22Rv1 (cell line): ENCODE results near the gene PTPRG.

ENCODE experiments used
- ZFX ChIP-seq: fragments of 450-650 bp; IDR thresholded peaks from 2 replicates; pipeline ENCODE4 v1.6.1; 2017; ENCODE audit warnings: antibody characterized with exemption, borderline replicate concordance
- TF ChIP-seq, protein P1 (sequence below): fragments of 450-650 bp; IDR thresholded peaks from 2 replicates; pipeline ENCODE4 v1.5.1; 2017; ENCODE audit warnings: mild to moderate bottlenecking

DNA sequence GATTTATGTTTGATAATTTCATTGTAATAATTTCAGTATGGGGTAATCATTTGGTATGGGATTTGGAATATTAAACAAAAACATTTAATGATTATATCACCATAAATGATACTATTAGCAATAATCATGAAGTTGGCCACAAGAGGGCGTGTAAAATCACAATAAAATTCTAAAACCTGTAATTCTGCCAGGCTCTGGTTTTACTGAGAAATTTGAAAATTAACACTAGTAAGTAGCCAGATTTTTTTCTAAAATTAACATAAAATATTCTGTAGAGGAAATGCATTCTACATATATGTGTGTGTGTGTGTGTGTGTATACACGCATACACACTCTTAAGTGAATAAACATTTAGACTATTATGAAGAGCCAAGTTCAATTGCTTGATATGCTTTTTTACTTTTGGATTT lies 771.5 kb downstream of the PTPRG start:
- TF ChIP-seq, protein P1, sequence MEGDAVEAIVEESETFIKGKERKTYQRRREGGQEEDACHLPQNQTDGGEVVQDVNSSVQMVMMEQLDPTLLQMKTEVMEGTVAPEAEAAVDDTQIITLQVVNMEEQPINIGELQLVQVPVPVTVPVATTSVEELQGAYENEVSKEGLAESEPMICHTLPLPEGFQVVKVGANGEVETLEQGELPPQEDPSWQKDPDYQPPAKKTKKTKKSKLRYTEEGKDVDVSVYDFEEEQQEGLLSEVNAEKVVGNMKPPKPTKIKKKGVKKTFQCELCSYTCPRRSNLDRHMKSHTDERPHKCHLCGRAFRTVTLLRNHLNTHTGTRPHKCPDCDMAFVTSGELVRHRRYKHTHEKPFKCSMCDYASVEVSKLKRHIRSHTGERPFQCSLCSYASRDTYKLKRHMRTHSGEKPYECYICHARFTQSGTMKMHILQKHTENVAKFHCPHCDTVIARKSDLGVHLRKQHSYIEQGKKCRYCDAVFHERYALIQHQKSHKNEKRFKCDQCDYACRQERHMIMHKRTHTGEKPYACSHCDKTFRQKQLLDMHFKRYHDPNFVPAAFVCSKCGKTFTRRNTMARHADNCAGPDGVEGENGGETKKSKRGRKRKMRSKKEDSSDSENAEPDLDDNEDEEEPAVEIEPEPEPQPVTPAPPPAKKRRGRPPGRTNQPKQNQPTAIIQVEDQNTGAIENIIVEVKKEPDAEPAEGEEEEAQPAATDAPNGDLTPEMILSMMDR = peak; percentile 82
- TF ChIP-seq ZFX = no peak
